Fibroblast of mammary gland (primary cell): Measurements from ENCODE around the gene OR5K1.

ENCODE experiments used
- DNase-seq: peaks from one replicate; pipeline ENCODE4 v3.0.0-alpha.2; 2010; ENCODE audit warnings: low read depth
- H3K4me3 ChIP-seq: 2 replicates; pipeline ENCODE4 v1.5.1; 2011; ENCODE audit warnings: low read depth, mild to moderate bottlenecking, low read length, moderate library complexity; ENCODE audit not compliant: control insufficient read depth
- TF ChIP-seq, protein P1 (sequence below): conservative IDR thresholded peaks from 2 replicates; pipeline ENCODE4 v1.5.1; 2011; ENCODE audit warnings: low read depth, low read length, inconsistent platforms; ENCODE audit not compliant: control insufficient read depth, insufficient read depth

Gene OR5K1

DNA sequence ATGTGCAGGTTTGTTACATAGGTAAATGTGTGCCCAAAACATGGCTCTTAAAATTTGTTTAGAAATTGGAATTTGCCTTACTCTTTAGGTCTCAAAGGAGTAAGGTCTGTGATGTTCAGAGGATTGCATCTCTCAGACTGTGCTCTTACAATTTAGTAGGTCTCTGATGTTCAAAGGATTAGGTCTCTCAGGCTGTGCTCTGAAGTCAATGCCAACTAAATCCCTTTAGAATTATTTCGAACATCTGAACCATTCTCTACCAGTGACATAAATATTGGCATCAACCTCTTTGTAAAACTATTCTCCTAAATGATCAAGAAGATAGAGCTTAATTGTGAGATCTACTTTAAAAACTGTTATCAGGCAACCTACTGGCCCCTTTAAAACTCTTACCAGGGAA, at the start of gene OR5K1:
OR5K1 (plus strand) TSS at position 301 of the 400 bp plus-strand sequence. CDS start 6,376 bp downstream, outside the sequence.
- no peak for DNase-seq
- TF ChIP-seq, protein P1, sequence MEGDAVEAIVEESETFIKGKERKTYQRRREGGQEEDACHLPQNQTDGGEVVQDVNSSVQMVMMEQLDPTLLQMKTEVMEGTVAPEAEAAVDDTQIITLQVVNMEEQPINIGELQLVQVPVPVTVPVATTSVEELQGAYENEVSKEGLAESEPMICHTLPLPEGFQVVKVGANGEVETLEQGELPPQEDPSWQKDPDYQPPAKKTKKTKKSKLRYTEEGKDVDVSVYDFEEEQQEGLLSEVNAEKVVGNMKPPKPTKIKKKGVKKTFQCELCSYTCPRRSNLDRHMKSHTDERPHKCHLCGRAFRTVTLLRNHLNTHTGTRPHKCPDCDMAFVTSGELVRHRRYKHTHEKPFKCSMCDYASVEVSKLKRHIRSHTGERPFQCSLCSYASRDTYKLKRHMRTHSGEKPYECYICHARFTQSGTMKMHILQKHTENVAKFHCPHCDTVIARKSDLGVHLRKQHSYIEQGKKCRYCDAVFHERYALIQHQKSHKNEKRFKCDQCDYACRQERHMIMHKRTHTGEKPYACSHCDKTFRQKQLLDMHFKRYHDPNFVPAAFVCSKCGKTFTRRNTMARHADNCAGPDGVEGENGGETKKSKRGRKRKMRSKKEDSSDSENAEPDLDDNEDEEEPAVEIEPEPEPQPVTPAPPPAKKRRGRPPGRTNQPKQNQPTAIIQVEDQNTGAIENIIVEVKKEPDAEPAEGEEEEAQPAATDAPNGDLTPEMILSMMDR = no peak
- no peak within 1 kb of the TSS for H3K4me3 ChIP-seq

DNA sequence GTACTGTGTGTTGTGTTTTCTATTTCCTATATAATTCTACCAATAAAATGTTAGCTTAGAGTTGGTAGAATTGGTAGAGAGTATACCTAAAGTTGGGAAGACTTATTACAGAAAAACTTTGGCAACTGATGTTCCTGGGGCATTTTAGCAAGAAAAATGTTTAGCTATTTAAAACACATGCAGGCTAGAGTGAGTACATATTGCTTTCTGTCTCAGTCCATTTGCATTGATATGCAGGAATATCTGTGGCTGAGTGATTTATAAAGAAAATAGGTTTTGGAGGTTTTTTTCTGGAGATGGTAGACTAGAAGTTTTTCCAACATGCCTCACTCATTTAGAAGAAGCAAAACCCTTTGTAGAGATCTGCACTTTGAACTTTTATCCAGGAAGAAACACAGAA, 30.4 kb upstream of the OR5K1 start:
- TF ChIP-seq, protein P1 = no peak

DNA sequence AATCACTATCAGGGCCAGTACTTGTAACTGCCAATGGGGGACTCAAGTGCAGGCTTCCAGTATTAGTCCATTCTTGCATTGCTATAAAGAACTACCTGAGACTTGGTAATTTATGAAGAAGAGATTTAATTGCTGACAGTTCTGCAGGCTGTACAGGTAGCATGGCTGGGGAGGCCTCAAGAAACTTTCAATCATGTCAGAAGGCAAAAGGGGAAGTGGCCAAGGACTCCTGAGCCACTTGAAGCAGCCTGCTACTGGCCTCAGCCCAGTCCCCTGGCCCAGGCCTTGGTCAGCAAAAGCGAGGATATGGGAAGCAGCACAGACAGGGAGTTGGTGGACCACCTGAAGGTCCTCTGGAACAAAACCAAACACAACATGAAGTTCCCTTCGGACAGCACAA, 29.2 kb upstream of the OR5K1 start:
- no peak for DNase-seq
- TF ChIP-seq, protein P1 = no peak
- no peak overlapping the region for H3K4me3 ChIP-seq

More for the DNA sequence above, 30.4 kb upstream of the OR5K1 start:
- no peak for DNase-seq
- H3K4me3 ChIP-seq = no peak overlapping the region

DNA sequence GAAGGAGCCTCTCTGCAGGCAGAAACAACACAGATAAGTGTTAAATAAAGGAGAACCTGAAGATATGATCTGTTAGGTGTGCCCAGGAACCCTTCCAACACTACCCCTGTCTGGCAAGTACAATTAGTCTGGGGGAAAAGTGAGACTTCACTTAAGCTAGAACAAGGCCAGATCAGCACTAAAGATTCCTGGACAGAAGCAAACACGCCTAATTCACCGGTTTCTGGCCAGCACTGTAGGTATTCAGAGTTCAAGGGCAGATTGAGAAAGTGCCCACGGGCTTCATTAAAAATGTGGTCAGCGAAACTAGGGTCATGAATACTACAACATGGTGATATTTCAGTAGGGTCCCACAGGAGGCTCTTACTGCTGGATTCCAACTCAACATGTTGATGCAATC, 28.6 kb upstream of the OR5K1 start:
- TF ChIP-seq, protein P1 = no peak
- H3K4me3 ChIP-seq = no peak overlapping the region
- DNase-seq = no peak

DNA sequence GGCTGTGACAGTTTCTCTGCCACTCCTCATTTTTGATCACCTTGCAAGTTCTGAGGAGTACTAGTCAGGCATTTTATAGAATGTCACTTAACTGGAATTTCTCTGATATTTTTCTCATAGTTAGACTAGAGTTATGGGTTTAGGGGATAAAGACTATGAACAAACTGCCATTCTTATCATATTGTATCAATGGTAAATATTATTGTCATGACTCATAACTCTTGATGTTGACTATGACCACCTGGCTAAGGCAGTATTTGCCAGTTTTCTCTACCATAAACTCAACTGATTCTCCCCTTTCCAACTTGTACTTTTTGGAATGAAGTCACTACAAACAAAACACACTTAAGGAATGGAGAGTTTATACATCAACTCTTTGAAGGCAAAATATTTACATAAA, 22.7 kb upstream of the OR5K1 start:
- no peak for DNase-seq
- H3K4me3 ChIP-seq = no peak overlapping the region
- TF ChIP-seq, protein P1 = no peak

DNA sequence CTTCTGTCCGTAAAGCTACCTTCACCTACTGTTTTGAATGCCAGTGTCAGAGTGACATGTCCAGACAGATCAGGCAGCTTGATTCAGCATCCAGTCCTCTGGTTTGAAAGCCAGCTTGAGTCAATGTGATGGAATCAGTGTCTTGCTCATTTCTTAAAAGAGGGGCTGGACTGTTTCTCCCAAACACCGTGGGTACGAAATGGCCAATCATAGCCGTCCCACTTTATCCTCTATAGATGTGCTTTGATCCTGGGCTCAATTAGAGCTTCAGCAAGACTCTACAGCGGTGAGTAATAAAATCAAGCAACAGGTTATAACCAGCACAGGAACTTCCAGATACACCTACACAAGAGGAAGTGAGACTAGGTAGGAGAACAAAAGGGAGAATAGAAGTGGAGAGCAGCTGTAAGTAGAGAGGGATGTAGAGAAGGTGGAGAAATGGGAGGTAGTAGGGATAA, 17.0 kb upstream of the OR5K1 start:
- no peak overlapping the region for H3K4me3 ChIP-seq
- TF ChIP-seq, protein P1 = no peak
- no peak for DNase-seq
